Stimulated activated CD8-positive, alpha-beta memory T cell treated with anti-CD3 and anti-CD28 coated beads, Interleukin-4, amount 100 ng/mL, for 1 hour (primary cell): Measurements from ENCODE around the gene TLX2.

ENCODE experiments used
- DNase-seq, 2 donors: peaks; one replicate each; pipeline ENCODE4 v3.0.0-alpha.2; 2020; ENCODE audit warnings: low read depth in 2 of 2, low spot score in 1 of 2

The TLX2 gene

DNA sequence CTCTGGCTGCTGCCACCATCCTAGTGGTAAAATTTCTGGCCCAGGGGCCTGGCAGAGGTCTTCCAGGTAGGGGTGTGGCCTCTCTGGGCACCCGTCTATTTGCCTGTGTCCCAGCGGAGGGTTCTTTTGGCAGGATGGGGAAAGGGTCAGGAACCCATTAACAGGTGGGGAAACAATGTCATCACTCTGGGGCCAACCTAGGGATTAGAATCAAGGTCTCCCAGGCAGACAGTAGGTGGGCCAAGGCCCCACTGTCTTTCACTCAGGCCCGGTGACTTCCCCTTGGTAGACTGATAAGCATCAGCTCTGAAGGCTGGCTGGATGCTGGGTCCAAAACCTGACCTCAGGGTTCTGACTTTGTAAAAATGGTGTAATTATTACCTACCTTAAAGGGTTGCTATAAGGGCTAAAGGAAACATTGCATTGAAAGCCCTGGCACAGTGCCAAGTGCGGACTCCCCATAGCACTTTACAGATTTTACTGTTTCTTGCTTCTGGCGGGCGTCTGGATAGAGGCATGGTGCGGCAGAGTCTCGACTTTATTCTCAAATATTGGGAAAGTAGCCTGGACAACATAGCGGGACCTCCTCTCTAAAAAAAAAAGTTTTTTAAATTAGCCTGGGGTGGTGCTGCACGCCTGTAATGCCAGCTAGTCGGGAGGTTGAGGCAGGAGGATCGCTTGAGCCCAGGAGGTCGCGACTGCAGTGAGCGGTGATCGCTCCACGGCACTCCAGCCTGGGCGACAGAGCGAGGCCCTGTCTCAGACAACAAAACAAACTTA is 17.1 kb upstream of the TLX2 start:
- DNase-seq, result no peak

DNA sequence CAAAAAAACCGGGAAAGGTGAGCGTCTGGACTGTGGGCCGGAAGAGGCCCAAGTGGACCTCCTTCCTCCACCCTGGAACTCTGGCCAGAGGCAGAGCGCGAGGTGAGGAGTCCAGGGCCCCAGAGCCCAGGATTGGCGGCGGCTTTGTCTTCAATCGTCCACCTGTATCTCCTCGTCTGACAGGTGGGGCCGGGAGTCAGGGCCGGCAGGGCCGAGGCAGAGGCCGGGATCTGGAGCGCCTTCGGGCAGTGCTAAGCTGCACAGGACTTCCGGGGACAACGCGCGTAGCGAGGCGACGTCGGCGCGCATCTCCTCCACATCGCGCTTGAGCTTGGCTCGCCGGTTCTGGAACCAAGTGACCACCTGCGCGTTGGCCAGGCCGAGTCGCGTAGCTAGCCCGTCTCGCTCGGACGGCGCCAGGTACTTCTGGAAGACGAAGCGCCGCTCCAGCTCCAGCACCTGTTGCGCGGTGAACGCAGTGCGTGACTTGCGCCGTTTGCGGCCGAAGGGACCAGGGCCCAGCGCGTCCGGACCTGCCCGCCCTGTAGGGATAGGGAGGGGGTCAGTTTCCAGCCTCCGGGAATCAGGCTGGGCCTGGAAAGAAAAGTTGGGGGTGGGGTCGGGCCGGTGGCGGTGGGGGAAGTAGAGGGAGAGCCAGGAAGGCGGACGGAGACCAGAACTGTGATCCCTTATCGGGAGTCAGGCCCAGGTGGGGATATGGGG is 16.3 kb upstream of the TLX2 start:
- no peak for DNase-seq

DNA sequence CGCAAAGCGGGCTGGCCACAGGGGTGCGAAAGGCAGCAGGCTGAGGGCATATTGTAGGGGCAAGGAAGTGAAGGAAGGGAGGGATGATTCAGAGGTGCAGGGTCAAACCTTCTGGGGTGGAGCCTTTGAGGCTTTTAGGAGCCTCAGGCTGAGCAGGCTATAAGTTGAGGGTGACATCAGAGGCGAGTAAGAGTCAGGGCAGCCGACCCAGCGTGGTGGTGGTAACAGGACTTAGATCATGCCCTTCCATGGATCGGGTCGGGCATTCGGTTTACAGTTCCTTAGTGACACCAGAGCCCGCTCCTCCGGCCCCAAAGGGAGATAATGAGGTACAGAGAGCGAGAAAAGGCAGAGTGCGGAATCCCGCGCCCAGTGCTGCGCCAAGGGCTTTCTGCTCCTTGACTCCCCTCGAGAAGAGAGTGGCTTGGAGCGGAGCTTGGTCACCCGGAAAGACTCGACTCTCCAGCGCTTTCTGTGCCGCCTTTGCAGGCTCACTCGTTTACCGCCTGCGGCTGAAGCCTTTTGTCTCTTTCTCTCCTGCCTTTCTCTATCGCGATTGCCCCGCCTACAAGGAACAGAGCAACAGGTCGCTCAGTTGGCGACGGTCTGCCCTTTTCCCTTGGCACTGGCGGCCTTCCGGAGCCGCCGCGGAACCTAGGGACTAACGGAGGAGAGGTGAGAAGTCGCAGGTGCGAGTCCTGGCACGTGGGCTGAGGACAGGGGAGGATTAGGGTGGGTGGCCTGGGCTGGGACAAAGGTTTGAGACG is 15.6 kb upstream of the TLX2 start:
- no peak for DNase-seq

DNA sequence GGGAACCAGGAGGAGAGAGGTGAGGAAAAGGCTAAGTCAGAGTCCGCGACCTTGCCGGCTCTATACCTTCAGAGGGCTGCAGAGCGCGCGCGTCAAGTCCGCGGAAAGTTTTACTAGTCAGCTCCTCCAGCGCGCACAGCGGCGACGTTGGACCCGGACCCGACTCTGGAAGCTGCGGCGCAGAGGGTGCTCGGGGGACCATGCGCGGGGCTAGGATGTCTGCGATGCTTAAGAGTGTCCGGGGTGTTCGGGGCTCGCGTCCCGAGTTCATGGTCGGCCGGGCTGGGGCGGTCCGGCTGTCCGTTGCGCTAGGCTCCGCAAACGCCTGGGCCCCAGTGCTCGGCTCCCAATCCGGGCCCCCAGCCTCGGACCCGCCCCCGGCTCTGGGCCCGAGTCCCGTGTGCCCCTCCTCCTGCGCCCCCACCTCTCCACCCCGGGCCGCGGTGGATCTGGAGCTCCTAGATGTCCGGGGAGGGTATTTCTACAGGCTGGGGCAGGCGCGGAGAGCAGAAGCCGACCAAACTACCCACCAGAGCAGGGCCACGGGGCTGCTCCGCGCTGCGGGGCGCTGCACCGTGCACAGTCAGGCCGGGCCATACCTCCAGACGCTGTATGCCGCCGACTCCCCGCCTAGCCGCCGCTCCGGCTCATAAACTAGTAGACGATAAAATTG is 14.8 kb upstream of the TLX2 start, which contains the start of gene LBX2:
TSS of gene LBX2 (minus strand) at position 337 of the 673 bp plus-strand sequence. CDS start at position 271, 66 bp downstream.
- DNase-seq, result no peak

DNA sequence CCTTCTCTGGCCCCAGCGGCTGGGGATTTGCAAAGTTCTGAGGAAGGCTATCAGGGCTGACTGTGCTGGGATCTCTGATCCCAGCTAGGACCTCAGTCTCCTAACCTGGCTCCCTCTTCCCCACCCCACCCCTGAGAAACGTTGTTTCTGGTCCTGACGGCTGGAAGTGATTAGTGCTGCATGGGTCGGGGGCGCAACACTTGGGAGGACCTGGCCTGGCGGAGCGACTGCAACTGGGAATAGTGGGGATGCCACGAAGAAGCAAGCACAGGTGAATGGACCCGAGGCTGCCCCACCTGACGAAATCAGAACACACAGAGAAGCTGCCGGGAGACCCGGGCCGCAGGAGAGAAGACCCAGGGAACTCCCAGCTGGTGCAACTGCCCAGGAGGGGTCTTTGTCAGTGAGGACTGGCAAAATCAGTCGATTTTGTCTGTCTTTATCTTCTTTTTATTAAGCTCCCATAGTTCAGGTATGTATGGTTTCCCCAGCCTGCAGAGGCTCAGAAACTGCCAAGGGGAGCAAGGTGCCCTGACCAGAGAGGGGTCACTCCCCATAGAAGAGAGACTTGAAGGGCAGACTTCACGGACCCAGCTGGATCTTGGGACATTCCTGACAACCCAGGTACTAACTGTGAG is 14.2 kb upstream of the TLX2 start:
- no peak for DNase-seq

DNA sequence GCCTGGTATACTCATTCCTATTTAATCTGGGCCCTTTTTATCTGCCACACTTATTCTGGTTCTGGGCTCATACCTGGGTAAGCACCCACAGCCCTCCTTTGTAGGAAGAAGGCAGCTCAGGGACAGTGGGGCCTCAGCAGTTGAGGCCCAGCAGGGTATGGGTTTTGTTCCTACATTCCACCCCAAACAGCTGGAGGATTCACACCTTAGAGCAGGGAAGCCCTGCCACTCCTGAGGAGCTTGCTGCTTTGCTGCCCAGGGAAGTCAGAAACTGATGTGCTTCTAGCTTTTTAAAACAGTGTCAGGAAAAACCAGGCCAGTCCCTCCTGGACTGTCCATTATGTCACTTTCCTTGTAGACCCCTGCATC is 13.7 kb upstream of the TLX2 start:
- DNase-seq, result no peak

DNA sequence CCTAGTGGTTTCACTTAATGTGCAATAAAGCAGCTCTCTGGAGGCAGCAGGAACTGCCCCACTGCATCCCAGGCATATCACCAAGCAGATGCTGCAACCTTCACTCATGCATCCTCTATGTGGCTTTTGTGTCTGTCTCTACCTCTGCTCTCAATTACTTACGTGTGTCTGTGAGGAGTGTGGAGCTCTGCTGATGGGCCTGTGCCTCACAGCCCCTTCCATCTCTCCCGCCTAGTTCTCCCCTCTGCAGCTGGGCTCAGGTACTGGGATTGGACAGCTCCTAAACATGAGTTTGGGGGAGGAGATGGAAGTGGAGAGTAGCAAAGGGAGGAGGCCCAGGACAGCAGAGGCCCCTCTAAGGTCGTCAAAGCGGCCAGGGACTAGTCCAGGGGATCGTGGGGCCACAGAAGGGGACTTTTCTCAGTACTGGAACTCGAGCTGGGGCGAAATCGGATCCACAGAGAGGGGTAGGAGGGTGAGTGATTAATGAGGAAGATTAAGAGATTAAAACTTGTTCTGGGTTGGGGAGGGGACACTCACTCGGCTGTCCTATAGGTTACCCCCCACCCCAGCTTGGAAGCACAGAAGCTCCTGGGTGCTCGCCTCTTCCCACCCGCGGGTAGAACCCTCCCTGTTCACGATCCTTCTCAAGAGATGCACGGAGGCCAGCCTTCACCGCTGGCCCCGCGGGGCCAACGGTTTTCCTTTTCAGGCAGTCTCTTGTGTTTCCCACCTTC is 12.7 kb upstream of the TLX2 start:
- DNase-seq, result no peak

DNA sequence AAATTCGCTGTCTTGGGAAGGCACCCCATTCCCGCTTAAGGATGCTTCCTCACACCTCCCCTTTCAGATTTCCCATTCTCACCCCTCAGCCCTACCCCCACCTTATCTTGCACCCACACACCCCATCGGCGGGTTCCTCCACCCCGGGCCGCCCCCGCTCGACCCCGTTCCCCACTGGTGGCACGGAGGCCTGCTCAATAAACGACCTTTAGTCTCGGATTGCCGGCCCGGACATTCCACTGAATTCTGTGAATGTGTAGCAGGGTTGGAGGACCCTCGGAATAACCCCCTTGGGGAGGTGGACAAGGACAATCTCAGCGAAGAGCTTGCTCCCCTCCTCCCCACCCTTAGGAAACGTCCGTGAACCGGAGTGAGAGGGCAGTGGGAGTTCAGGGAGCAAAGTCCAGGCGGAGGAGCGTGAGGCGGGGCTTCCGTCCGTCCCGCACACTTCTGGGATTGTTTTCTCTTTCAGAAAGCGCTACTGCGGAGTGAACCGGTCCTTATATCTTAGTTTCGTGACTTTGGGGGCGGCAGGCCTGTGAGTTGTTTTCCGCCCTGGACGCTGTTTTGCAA is 12.0 kb upstream of the TLX2 start:
- DNase-seq, result no peak

DNA sequence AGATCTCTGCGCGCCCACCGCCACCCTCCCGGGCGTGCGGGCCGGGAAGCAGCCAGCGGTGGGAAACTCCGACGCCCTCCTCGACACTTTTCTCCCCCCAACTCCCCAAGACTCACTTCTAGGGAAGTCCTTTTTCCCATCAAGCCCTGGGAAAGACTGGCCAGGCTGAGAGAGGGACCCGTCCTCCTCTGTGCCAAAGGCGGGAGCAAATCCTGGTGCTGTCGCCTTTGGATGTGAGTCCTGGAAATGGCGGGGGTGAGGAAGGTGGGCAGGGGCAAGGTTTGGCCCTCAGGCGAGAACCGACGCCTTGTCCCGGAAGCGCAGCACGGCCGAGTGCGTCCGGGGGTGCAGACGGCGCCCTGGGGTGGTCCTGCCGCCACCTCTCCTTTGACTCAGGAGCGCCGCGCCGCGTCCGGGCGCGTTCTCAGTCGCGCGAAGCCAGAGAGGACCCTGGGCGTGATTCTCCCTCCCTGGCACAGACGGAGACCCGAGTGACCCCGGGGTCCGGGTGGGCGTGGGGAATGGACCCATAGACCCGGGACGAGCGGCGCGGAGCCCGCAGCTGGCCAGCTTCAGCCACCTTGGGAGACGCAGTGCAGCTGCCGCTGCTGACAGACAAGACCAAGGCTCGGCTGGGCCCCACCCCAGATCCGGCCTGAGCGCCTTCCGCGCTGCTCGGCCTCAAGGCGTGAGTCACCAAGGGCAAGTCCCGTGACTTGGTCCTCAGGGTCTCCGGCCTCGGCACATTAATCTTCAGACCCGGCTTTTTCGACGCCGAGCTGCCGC is 11.3 kb upstream of the TLX2 start:
- DNase-seq, result peak in 1 of 2 donors; percentile 30

DNA sequence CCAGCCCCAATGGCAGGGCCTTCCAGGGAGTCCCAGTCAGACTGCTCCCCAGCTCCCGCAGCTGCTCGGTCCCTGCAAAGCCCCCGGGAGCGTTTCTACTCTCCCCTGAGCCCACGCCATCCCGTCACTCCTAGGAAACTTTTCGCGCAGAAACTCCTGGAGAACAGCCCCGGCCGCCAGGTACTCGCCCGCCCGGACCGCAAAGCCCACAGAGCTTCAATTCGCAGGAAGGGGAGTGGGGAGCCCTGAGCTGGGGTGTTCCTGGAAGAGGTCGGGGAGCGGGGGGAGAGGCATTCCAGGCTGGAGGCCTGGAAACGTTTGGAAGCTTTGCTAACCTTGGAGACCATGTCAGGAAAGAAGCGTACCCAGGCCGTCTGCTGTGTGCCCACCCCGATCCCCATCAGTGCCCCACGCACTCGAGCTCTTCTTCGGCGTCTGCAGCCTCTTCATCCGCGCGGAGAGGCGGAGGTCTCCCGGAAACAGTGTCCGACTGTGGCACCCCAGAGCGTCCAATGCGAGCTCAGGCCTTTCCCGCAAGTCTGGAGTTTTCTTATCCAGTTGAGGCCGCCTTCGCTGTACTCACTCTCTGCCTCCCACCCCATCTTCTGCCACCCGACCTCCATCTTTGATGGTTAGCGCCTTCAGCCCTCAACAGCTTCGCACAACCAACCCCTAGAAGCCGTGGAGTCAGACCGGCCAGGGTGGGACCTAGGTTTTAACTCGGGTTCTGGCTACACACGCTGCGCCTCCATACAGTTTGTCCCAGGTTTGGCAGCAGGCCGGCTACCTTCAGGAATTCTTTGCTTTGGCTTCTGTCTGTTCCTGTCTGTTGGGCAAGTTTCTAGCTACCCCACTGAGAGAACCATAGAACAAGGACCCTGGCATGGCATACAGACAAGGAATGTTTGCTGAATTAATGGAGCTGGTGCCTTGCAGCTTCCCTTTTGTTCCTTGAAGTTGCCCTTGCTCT is 10.5 kb upstream of the TLX2 start:
- DNase-seq, result no peak

DNA sequence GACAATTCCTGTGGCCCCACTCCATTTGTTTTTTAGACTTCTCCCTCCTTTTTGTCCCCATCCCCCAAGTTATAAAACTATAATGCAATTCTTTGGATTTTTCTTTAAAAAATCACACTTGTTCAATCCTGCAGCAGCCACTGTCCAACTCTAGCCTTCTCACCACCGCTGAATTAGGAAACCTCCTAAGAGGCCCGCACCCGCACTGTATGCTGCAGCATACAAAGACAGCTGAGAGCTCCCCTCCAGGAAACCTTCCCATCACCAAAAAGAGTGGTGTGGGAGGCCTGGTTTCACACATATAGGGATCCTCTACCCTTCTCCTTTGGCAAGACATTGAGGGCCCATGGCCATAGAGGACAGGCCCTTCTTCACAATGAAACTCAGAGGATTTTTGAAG is 9.7 kb upstream of the TLX2 start:
- no peak for DNase-seq

DNA sequence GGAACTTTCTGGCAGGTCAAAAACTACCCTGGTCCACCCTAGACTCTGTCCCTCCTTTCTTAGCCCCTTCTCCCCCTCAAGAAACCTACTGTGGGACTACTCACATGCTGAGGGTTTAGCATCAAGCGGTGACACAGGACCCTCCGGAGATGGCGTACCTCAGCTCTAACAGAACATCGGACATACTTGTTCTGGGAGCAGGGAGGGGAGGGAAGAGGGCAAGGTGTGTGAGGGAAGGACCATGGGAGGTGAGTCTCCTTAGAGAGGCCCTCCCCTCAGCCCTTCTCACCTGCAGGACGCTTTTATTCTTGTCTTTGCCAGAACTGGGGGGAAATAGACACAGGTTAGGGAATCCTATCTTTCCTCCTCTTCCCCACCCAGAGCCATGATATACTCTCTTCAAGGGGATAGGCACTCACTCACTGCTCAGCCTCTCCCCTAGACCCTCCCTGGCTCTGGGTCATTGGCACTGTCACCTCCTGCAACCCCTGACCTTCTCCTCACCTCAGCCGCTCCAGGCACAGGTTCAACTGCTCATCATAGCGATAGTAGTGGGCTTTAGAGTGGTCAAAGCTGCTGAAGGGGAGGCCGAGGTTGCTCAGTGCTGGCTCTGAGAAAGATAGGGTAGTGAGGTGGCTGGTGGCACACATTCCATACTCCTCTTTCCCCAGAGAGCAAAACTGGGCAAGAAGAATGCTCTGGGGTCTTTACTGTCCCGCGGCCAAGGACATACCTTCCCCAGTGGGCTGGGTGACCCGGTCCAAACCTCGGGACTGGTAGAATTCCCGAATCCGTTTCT is 8.6 kb upstream of the TLX2 start:
- no peak for DNase-seq

DNA sequence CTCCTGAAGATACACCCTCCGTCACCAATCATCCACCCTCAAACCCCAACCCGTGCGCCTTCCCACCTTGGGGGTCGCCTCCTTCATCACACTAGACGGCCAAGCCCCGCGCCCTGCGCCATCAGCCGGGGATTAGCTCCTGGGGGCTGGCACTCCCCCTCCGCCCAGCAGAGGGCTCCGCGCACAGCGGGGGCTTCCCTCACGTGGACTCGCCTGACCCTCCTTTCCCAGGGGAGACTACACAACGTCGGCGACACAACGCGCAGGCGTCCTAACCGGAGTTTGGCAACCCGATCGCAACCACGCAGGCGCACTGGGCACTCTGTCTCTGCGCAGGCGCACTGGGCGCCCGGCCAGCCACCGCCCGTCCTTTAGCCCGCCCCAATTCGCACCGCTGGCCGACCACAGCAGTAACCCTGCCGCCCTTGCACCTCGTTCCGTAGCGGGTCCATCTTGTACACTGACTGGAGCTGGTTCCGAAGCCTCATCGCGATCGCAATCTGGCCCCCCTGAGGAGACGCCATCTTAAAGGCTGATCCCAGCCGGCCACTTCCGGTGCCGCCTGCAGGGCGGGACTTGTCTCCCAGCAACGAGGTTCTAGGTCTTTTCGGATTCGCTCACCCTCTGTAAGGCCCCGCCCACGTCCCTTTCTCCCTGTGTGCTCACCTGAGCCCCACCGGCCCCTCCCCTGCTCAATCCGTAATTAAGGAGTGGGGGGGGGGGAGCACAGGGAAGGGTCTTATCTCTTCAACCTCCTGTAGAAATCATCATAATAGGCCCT is 6.9 kb upstream of the TLX2 start, which contains the start of gene PCGF1:
TSS of gene PCGF1 (minus strand) at position 551 of the 781 bp plus-strand sequence. CDS start at position 524, 27 bp downstream.
- peak; percentile 96 to 98 for DNase-seq

DNA sequence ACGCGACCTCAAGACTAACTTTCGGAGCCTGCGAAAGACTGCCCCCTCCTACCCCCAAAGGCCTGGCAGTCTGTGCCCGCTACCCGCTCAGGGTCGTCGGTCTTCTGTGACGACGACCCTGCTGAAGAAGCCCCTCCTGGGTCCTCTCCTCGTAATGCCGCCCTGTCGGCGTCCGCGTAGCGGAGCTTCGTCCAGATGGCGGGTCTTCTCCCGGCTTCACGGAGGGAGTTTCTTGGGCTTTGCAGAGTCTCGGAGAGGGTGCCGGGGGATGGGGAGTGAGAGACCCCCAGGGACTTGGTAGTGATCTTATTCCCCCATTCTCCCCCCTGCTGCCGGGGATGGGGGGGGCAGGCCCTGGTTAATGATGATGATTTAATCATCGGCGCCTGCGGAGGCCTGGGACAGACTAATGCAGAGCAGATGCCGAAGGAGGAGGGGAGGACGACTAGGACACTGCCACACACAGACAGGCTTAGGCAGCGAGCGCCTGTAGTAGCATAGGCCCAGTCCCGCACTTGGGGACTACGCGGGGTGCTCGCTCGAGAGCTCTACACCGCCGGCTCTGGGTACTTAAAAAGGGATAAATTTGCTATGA is 6.2 kb upstream of the TLX2 start:
- DNase-seq, result no peak

DNA sequence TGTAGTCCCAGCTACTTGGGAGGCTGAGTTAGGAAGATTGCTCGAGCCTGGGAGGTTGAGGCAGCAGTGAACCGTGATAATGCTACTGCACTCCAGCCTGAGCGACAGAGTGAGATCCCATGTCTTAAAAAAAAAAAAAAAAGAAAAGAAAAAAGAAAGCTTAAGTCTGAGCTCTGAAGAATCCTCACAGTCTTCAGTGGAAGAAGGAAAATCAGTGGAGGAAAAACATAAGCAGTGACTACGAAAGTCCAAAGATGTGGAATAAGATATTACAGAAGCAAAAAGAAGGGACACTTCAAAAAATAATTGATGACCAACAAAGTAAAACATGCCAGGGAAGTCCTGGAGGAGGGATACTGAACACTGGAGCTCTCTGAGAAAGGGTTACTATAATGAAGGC is 4.0 kb upstream of the TLX2 start:
- DNase-seq, result no peak
